Measurements from ENCODE around the gene CTU2. TPM values are rescaled to one million over a fixed set of nuclear protein-coding genes. Genes with fewer than 3 reads are reported as not detected.

CTU2 gene
- total and polyA plus RNA-seq, 2 donors (not counting 1 experiment from before 2014, with no cell fraction given), result 18.4 to 23.7 TPM

DNA sequence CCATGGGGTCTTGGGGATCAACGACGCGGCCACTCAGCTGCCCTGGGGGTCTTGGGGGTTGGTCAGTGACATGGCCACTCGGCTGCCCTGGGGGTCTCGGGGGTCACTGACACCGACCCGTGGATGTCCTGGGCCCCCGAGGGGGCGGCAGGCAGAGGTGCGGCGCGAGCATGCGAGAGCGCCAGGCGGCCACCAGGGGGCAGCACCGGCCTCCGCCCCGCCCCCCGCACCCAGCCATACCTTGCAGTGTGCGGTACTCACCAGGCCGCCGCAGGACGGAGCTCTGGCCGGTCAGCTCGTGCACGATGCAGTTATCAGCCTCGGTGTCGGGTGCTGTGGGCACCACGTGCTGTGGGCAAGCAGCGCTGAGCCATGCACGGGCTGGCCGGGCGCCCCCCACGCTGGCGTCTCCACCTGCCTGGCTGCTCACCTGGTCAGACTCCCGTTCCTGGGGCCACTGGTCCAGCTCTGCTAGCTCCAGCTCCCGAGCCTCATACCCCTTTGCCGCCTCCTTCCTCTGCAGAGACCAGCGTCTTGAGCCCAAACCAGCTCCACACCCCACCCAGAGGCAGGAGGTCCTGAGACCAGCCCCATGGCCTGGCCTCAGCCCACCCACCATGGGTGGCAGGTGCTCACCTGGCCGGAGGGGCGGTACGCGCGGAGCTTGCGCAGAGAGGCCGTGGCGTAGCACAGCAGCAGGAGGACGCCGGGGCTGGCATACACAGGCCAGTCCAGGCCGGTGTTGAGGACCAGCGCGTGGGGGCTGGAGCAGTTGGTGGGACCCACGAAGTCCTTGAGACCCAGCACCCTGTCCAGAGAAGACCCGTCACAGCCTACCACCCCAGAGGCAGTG, 31.2 kb downstream of the CTU2 start:
- TF ChIP-seq CTCF (IDR thresholded peaks at IDR 0.05) (peak; percentile 99), EZH2 (IDR thresholded peaks at IDR 0.05; ENCODE audit: borderline replicate concordance, insufficient read depth, low read depth, low read length, poor library complexity, severe bottlenecking) (no peak)
- intact Hi-C loops (cut with micrococcal nuclease), result loop anchor here (1.0 to 2.0 kb wide), 6 partner anchors 37 to 479 kb away; partner anchors contain the start of genes PIEZO1 and TRAPPC2L
- Histone ChIP-seq H3K4me2 (replicated peaks; ENCODE audit: low read depth, low read length, poor library complexity, severe bottlenecking) (peak overlapping the region; percentile 49), H2AFZ (ENCODE audit: insufficient read depth, low read depth, low read length, poor library complexity, severe bottlenecking) (no peak overlapping the region), H3K27ac (ENCODE audit: low read length in 2 of 2) (no peak overlapping the region), H3K36me3 (replicated peaks in 1 of 2; ENCODE audit: control extremely low read depth in 1 of 2, control insufficient read depth in 1 of 2, extremely low read depth in 1 of 2, insufficient read depth in 2 of 2, low read length in 1 of 2) (peaks cover 0 to 35% of the 10 kb centered on the region in 2 experiments), H3K9me3 (ENCODE audit: control extremely low read depth in 1 of 3, control insufficient read depth in 2 of 3, insufficient read depth in 1 of 3, low read length in 2 of 3) (no peaks in the 10 kb centered on the region), H3K79me2 (ENCODE audit: control insufficient read depth, insufficient read depth, low read length) (peaks cover 18% of the 10 kb centered on the region), H4K20me1 (ENCODE audit: control insufficient read depth, insufficient read depth, low read length, poor library complexity, severe bottlenecking) (peaks cover 48% of the 10 kb centered on the region), H3K9ac (ENCODE audit: low read length) (no peak overlapping the region), H3K27me3 (replicated peaks in 1 of 4; ENCODE audit: control extremely low read depth in 1 of 4, control insufficient read depth in 3 of 4, insufficient read depth in 4 of 4, low read length in 3 of 4) (no peaks in the 10 kb centered on the region), H3K4me1 (ENCODE audit: control insufficient read depth in 2 of 2, insufficient read depth in 2 of 2, low read length in 2 of 2) (peaks cover 5 to 20% of the 10 kb centered on the region in 2 donors), H3K4me3 (ENCODE audit: control extremely low read depth in 1 of 5, extremely low read depth in 1 of 5, insufficient read depth in 1 of 5, low read depth in 2 of 5, low read length in 4 of 5) (no peak overlapping the region)
- POLR2A ChIA-PET, result interaction anchor here (0.7 to 1.5 kb wide), 6 partner anchors 30 to 430 kb away, joined by 3 to 12 read pairs (median 4); partner anchors contain the start of genes APRT and PIEZO1
- H3K9me3 Mint-ChIP-seq (ENCODE audit: insufficient read depth), result no peaks in the 10 kb centered on the region
- no peak overlapping the region for H3K4me3 Mint-ChIP-seq
- CTCF ChIA-PET, result interaction anchor here (0.5 to 5.0 kb wide), 60 partner anchors 10 to 969 kb away, joined by 3 to 113 read pairs (median 5); partner anchors contain the start of genes APRT, CDH15, CTU2 and GALNS
- H3K27me3 Mint-ChIP-seq, result no peaks in the 10 kb centered on the region
- 48% methylated on average over 54 of the region's 54 CpGs for WGBS (ENCODE audit: insufficient coverage)
- peaks cover 6% of the 10 kb centered on the region for H3K4me1 Mint-ChIP-seq
- peak; percentile 84 for DNase-seq
- no peak overlapping the region for H3K27ac Mint-ChIP-seq
- ATAC-seq (ENCODE audit: low read depth), result peak; percentile 97
